Trophoblast cell (in vitro differentiated cells and primary cell): Measurements from ENCODE around the gene ALDOC.

Experiments
- DNase-seq, 2 donors: peaks; one replicate each; pipeline ENCODE4 v3.0.0-alpha.2; 2016
- H2AFZ ChIP-seq: 2 replicates; pipeline ENCODE4 v1.6.1; 2013; ENCODE audit warnings: low read length, moderate library complexity, mild to moderate bottlenecking; ENCODE audit not compliant: insufficient read depth, poor library complexity
- H2AK5ac ChIP-seq: 2 replicates; pipeline ENCODE4 v1.6.1; 2013; ENCODE audit warnings: mild to moderate bottlenecking, low read length
- H2BK120ac ChIP-seq: 2 replicates; pipeline ENCODE4 v1.6.1; 2013; ENCODE audit warnings: low read length, mild to moderate bottlenecking, moderate library complexity; ENCODE audit not compliant: insufficient read depth, poor library complexity
- H2BK12ac ChIP-seq: 2 replicates; pipeline ENCODE4 v1.6.1; 2013; ENCODE audit warnings: mild to moderate bottlenecking, low read length, moderate library complexity
- H2BK5ac ChIP-seq: 2 replicates; pipeline ENCODE4 v1.6.1; 2013; ENCODE audit warnings: low read length, low read depth, moderate library complexity, mild to moderate bottlenecking; ENCODE audit not compliant: poor library complexity
- H3K14ac ChIP-seq: 2 replicates; pipeline ENCODE4 v1.6.1; 2013; ENCODE audit warnings: mild to moderate bottlenecking, low read length
- H3K18ac ChIP-seq: 2 replicates; pipeline ENCODE4 v1.6.1; 2013; ENCODE audit warnings: mild to moderate bottlenecking, low read length
- H3K23ac ChIP-seq: 2 replicates; pipeline ENCODE4 v1.6.1; 2013; ENCODE audit warnings: low read length
- H3K27ac ChIP-seq: 2 replicates; pipeline ENCODE4 v1.5.1; 2013; ENCODE audit warnings: low read depth, mild to moderate bottlenecking, inconsistent platforms, low read length, moderate library complexity
- H3K27me3 ChIP-seq: 2 replicates; pipeline ENCODE4 v1.6.1; 2013; ENCODE audit warnings: inconsistent platforms, mild to moderate bottlenecking, low read length, moderate library complexity; ENCODE audit not compliant: insufficient read depth
- H3K36me3 ChIP-seq, 2 experiments: 1 replicate in 1 of 2; 2 replicates in 1 of 2; pipeline ENCODE4 v1.6.1; 2013; ENCODE audit warnings: low read length in 2 of 2, mild to moderate bottlenecking in 2 of 2, moderate library complexity in 1 of 2; ENCODE audit not compliant: insufficient read depth in 2 of 2, control insufficient read depth in 1 of 2
- H3K4ac ChIP-seq: 2 replicates; pipeline ENCODE4 v1.6.1; 2013; ENCODE audit warnings: low read depth, mild to moderate bottlenecking, low read length, moderate library complexity
- H3K4me1 ChIP-seq, 2 experiments: 1 replicate in 1 of 2; 2 replicates in 1 of 2; pipeline ENCODE4 v1.6.1; 2013; ENCODE audit warnings: low read length in 2 of 2, mild to moderate bottlenecking in 2 of 2, moderate library complexity in 1 of 2; ENCODE audit not compliant: insufficient read depth in 2 of 2, control insufficient read depth in 1 of 2
- H3K4me2 ChIP-seq: 2 replicates; pipeline ENCODE4 v1.6.1; 2013; ENCODE audit warnings: inconsistent platforms, mild to moderate bottlenecking, low read length, moderate library complexity
- H3K4me3 ChIP-seq: 2 replicates; pipeline ENCODE4 v1.5.1; 2013; ENCODE audit warnings: mild to moderate bottlenecking, low read depth, low read length, inconsistent platforms
- H3K79me1 ChIP-seq: one replicate; pipeline ENCODE4 v1.6.1; 2013; ENCODE audit warnings: low read length
- H3K79me2 ChIP-seq: 2 replicates; pipeline ENCODE4 v1.6.1; 2013; ENCODE audit warnings: low read length, mild to moderate bottlenecking; ENCODE audit not compliant: control insufficient read depth, insufficient read depth, poor library complexity
- H3K9ac ChIP-seq: 2 replicates; pipeline ENCODE4 v1.6.1; 2013; ENCODE audit warnings: mild to moderate bottlenecking, low read length
- H3K9me3 ChIP-seq: 2 replicates; pipeline ENCODE4 v1.6.1; 2013; ENCODE audit warnings: low read depth, mild to moderate bottlenecking, control low read depth, inconsistent platforms, low read length; ENCODE audit not compliant: insufficient read depth
- H4K12ac ChIP-seq: 2 replicates; pipeline ENCODE4 v1.6.1; 2013; ENCODE audit warnings: low read depth, mild to moderate bottlenecking, low read length, moderate library complexity
- H4K8ac ChIP-seq: 2 replicates; pipeline ENCODE4 v1.6.1; 2013; ENCODE audit warnings: low read depth, mild to moderate bottlenecking, low read length, moderate library complexity
- H4K91ac ChIP-seq: one replicate; pipeline ENCODE4 v1.6.1; 2013; ENCODE audit warnings: low read depth, mild to moderate bottlenecking, low read length, moderate library complexity
- WGBS: extraction: QIAGEN DNeasy Blood & Tissue Kit; methylation state at CpG from one replicate; pipeline ENCODE4 v1.1.7; 2013; ENCODE audit warnings: missing lambda C conversion rate; ENCODE audit not compliant: insufficient read length, insufficient coverage; ENCODE audit errors: extremely low coverage; 5-methylcytosine and 5-hydroxymethylcytosine counted together

Gene ALDOC

GRCh38 chr17:28620010-28620409 is 43.3 kb upstream of the ALDOC start:
- no peak for DNase-seq
- Histone ChIP-seq H3K4me1 (no peaks in the 10 kb centered on the region), H3K36me3 (peaks cover 42 to 79% of the 10 kb centered on the region in 2 experiments), H3K79me2 (no peaks in the 10 kb centered on the region), H4K91ac (no peak overlapping the region), H3K4me3 (no peak overlapping the region), H3K27me3 (no peaks in the 10 kb centered on the region), H2AK5ac (no peak overlapping the region), H3K79me1 (no peaks in the 10 kb centered on the region), H4K8ac (no peak overlapping the region), H3K23ac (no peak overlapping the region), H2BK5ac (no peak overlapping the region), H2BK120ac (no peak overlapping the region), H3K18ac (no peak overlapping the region), H3K4me2 (no peak overlapping the region), H3K27ac (no peak overlapping the region), H3K9ac (no peak overlapping the region), H3K9me3 (no peaks in the 10 kb centered on the region), H3K14ac (no peak overlapping the region), H2BK12ac (no peak overlapping the region), H2AFZ (no peak overlapping the region), H3K4ac (no peak overlapping the region), H4K12ac (no peak overlapping the region)
- no CpG with 5 or more reads among the region's 2 CpGs for WGBS

- no peak overlapping the region for H3K4ac ChIP-seq
- no peak overlapping the region for H3K23ac ChIP-seq
- DNase-seq, result no peak
- no peak overlapping the region for H2BK120ac ChIP-seq
- no peak overlapping the region for H4K91ac ChIP-seq
- H3K79me1 ChIP-seq, result no peaks in the 10 kb centered on the region
- H3K9me3 ChIP-seq, result no peaks in the 10 kb centered on the region
- H2AK5ac ChIP-seq, result no peak overlapping the region
- H3K36me3 ChIP-seq, result peaks cover 50 to 79% of the 10 kb centered on the region in 2 experiments
- no peak overlapping the region for H3K4me3 ChIP-seq
- H2BK5ac ChIP-seq, result no peak overlapping the region
- no peak overlapping the region for H2BK12ac ChIP-seq
- H3K27me3 ChIP-seq, result no peaks in the 10 kb centered on the region
- H3K18ac ChIP-seq, result no peak overlapping the region
- H3K27ac ChIP-seq, result no peak overlapping the region
- no peak overlapping the region for H3K14ac ChIP-seq
- no peaks in the 10 kb centered on the region for H3K4me1 ChIP-seq
- no peak overlapping the region for H4K12ac ChIP-seq
- WGBS, result no CpG with 5 or more reads among the region's 3 CpGs
- no peak overlapping the region for H3K9ac ChIP-seq
- H3K79me2 ChIP-seq, result no peaks in the 10 kb centered on the region
- no peak overlapping the region for H4K8ac ChIP-seq
- H2AFZ ChIP-seq, result no peak overlapping the region
- no peak overlapping the region for H3K4me2 ChIP-seq
Measured at GRCh38 chr17:28618464-28618863, 41.8 kb upstream of the ALDOC start.

GRCh38 chr17:28616281-28616680 is 39.6 kb upstream of the ALDOC start:
- Histone ChIP-seq H3K4ac (no peak overlapping the region), H3K27ac (no peak overlapping the region), H3K23ac (no peak overlapping the region), H4K91ac (no peak overlapping the region), H2AFZ (no peak overlapping the region), H3K9me3 (no peaks in the 10 kb centered on the region), H4K8ac (no peak overlapping the region), H3K36me3 (peaks cover 55 to 76% of the 10 kb centered on the region in 2 experiments), H2BK5ac (no peak overlapping the region), H3K4me1 (no peaks in the 10 kb centered on the region), H3K18ac (no peak overlapping the region), H3K14ac (no peak overlapping the region), H2BK120ac (no peak overlapping the region), H3K4me3 (no peak overlapping the region), H2AK5ac (no peak overlapping the region), H4K12ac (no peak overlapping the region), H3K27me3 (no peaks in the 10 kb centered on the region), H3K79me2 (no peaks in the 10 kb centered on the region), H3K79me1 (no peaks in the 10 kb centered on the region), H2BK12ac (no peak overlapping the region), H3K9ac (no peak overlapping the region), H3K4me2 (no peak overlapping the region)
- DNase-seq, result no peak
- WGBS, result no CpG with 5 or more reads among the region's 7 CpGs

GRCh38 chr17:28615260-28615940 is 38.7 kb upstream of the ALDOC start:
- H3K79me1 ChIP-seq, result no peaks in the 10 kb centered on the region
- no peak overlapping the region for H4K91ac ChIP-seq
- DNase-seq, result no peak
- H4K12ac ChIP-seq, result no peak overlapping the region
- peaks cover 54 to 73% of the 10 kb centered on the region in 2 experiments for H3K36me3 ChIP-seq
- no peak overlapping the region for H3K4ac ChIP-seq
- H2AFZ ChIP-seq, result no peak overlapping the region
- H2BK5ac ChIP-seq, result no peak overlapping the region
- no peaks in the 10 kb centered on the region for H3K79me2 ChIP-seq
- no peak overlapping the region for H4K8ac ChIP-seq
- H2BK12ac ChIP-seq, result no peak overlapping the region
- no peak overlapping the region for H3K27ac ChIP-seq
- H3K9ac ChIP-seq, result no peak overlapping the region
- no peaks in the 10 kb centered on the region for H3K4me1 ChIP-seq
- no peak overlapping the region for H3K14ac ChIP-seq
- H3K4me2 ChIP-seq, result no peak overlapping the region
- no peak overlapping the region for H3K4me3 ChIP-seq
- no peak overlapping the region for H3K23ac ChIP-seq
- H3K27me3 ChIP-seq, result no peaks in the 10 kb centered on the region
- no peak overlapping the region for H2AK5ac ChIP-seq
- no peak overlapping the region for H3K18ac ChIP-seq
- WGBS, result no CpG with 5 or more reads among the region's 4 CpGs
- no peak overlapping the region for H2BK120ac ChIP-seq
- no peaks in the 10 kb centered on the region for H3K9me3 ChIP-seq
